ENCODE measurements around the gene DMAP1. TPM values are rescaled to one million over a fixed set of nuclear protein-coding genes. Genes with fewer than 3 reads are reported as not detected.

Gene DMAP1, protein sequence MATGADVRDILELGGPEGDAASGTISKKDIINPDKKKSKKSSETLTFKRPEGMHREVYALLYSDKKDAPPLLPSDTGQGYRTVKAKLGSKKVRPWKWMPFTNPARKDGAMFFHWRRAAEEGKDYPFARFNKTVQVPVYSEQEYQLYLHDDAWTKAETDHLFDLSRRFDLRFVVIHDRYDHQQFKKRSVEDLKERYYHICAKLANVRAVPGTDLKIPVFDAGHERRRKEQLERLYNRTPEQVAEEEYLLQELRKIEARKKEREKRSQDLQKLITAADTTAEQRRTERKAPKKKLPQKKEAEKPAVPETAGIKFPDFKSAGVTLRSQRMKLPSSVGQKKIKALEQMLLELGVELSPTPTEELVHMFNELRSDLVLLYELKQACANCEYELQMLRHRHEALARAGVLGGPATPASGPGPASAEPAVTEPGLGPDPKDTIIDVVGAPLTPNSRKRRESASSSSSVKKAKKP
- total RNA-seq: 10 to 100 TPM; 35.8 to 46.9 (median 43.6) TPM
- 10 to 100 TPM; 28.1 to 38.3 TPM for polyA plus RNA-seq
- long read RNA-seq, donor 1, full-length matches to known transcripts: 222 of 283 reads
- long read RNA-seq, donor 1, partial matches to known transcripts: 6 of 283 reads
- long read RNA-seq, donor 1, other reads (novel, unspliced or antisense): 55 of 283 reads
- long read RNA-seq, donor 2, full-length matches to known transcripts: 18 of 25 reads
- long read RNA-seq, donor 2, partial matches to known transcripts: 7 of 25 reads
- long read RNA-seq, donor 2, other reads (novel, unspliced or antisense): 0 of 25 reads
- long read RNA-seq, donor 3, full-length matches to known transcripts: 47 of 80 reads
- long read RNA-seq, donor 3, partial matches to known transcripts: 4 of 80 reads
- long read RNA-seq, donor 3, other reads (novel, unspliced or antisense): 29 of 80 reads

- 0 to 1% (median 0%) methylated on average over 44 of the region's 44 CpGs for WGBS, 3 donors
- Histone ChIP-seq H3K36me3 (no peaks in the 10 kb centered on the region), H3K27me3 (no peaks in the 10 kb centered on the region), H3K4me1 (ENCODE audit: insufficient read depth) (peaks cover 9% of the 10 kb centered on the region), H3K27ac (peak within 1 kb of the TSS in 1 of 2 donors; percentile 82), H3K4me3 (peak within 1 kb of the TSS; percentile 72), H3K9me3 (no peaks in the 10 kb centered on the region)
- intact Hi-C loops (cut with DNase I): loop anchor here in 2 of 4 donors (10.0 kb wide), 1 partner anchor 441 kb away; no protein-coding TSS in a partner anchor
- DNase-seq: peak; percentile 75 to 90 (median 82)
- TF ChIP-seq EP300 (IDR thresholded peaks at IDR 0.05): no peak
- TF ChIP-seq POLR2A (IDR thresholded peaks at IDR 0.05): peak; percentile 29
- TF ChIP-seq, protein P1, sequence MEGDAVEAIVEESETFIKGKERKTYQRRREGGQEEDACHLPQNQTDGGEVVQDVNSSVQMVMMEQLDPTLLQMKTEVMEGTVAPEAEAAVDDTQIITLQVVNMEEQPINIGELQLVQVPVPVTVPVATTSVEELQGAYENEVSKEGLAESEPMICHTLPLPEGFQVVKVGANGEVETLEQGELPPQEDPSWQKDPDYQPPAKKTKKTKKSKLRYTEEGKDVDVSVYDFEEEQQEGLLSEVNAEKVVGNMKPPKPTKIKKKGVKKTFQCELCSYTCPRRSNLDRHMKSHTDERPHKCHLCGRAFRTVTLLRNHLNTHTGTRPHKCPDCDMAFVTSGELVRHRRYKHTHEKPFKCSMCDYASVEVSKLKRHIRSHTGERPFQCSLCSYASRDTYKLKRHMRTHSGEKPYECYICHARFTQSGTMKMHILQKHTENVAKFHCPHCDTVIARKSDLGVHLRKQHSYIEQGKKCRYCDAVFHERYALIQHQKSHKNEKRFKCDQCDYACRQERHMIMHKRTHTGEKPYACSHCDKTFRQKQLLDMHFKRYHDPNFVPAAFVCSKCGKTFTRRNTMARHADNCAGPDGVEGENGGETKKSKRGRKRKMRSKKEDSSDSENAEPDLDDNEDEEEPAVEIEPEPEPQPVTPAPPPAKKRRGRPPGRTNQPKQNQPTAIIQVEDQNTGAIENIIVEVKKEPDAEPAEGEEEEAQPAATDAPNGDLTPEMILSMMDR (IDR thresholded peaks at IDR 0.05): peak in 1 of 3 donors; percentile 17
Measured at GRCh38 chr1:44213222-44214112, at the start of gene DMAP1. Gene DMAP1 (plus strand): TSS chr1:44213471. CDS start chr1:44213754, 283 bp downstream.

DNA sequence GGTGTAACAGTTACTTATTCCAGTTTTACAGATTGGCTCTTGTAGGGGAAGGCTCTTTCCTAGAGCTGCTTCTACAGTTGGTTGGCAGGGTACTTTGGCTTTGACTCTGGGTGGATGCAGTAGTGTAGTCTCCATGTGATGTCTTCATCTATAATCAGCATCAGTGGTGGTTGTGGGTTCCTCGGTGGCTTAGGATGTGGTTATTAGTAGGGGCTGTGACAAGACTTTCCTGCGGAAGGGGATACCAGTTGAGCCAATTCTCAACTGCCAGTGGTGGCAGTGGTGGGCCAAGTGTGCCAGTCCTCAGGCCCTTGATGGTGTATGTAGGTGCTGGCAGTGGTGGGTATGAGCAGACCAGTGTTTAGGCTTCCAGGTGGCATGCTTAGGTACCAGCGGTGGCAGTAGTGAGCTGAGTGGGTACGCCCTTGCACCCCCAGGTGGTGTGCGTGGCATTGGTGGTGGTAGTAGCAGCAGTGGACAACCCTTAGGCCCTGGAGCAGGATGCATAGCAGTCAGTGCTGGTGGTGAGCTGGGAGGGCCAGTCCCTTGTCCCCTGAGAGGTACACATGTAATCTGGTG, 44.7 kb upstream of the DMAP1 start:
- intact Hi-C loops (cut with DNase I): no loop called here
- Histone ChIP-seq H3K27ac (no peak overlapping the region), H3K36me3 (no peaks in the 10 kb centered on the region), H3K9me3 (no peaks in the 10 kb centered on the region), H3K27me3 (no peaks in the 10 kb centered on the region), H3K4me1 (ENCODE audit: insufficient read depth) (no peaks in the 10 kb centered on the region), H3K4me3 (no peak overlapping the region)
- 84 to 91% (median 89%) methylated on average over 5 of the region's 5 CpGs for WGBS, 3 donors
- no peak for DNase-seq
- TF ChIP-seq POLR2A (IDR thresholded peaks at IDR 0.05): no peak

DNA sequence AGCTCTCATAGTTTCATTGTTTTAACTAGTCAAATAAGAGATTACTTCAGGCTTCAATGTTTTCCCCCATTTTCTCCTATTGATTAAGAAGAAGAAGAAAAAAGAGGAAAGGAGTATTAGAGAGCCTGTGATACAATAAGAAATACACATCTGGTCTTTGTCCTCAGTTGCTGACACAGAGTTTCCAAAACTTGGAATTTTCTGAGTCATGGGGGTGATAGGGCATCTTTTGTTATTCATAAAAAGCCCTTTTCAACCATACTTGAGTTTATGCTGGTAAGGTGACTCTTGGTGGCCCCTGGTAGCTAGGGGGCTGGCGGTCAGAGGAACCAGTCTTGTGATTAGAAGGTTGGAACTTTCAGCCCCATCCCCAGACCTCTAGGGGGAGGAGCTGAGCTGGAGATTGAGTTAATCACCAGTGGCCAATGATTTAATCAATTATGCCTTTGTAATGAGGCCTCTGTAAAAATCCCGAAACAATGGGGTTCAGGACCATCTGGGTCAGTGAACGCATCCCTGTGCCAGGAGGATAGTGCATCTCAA, 42.9 kb upstream of the DMAP1 start:
- H3K9me3 ChIP-seq: no peaks in the 10 kb centered on the region
- no peaks in the 10 kb centered on the region for H3K4me1 ChIP-seq (ENCODE audit: insufficient read depth)
- no peaks in the 10 kb centered on the region for H3K27me3 ChIP-seq
- no peak for DNase-seq
- WGBS, 3 donors: 77 to 92% (median 88%) methylated on average over 3 of the region's 3 CpGs
- no peak overlapping the region for H3K27ac ChIP-seq
- H3K36me3 ChIP-seq: no peaks in the 10 kb centered on the region
- TF ChIP-seq, protein P1 (IDR thresholded peaks at IDR 0.05): no peak
- TF ChIP-seq EP300 (IDR thresholded peaks at IDR 0.05) (no peak), POLR2A (IDR thresholded peaks at IDR 0.05) (no peak)
- intact Hi-C loops (cut with DNase I): no loop called here
- H3K4me3 ChIP-seq: no peak overlapping the region

- Histone ChIP-seq H3K4me1 (ENCODE audit: insufficient read depth) (no peaks in the 10 kb centered on the region), H3K27me3 (no peaks in the 10 kb centered on the region), H3K9me3 (no peaks in the 10 kb centered on the region), H3K36me3 (no peaks in the 10 kb centered on the region), H3K27ac (no peak overlapping the region), H3K4me3 (no peak overlapping the region)
- intact Hi-C loops (cut with DNase I): no loop called here
- TF ChIP-seq, protein P1 (IDR thresholded peaks at IDR 0.05): no peak
- TF ChIP-seq POLR2A (IDR thresholded peaks at IDR 0.05): no peak
- TF ChIP-seq EP300 (IDR thresholded peaks at IDR 0.05): no peak
- WGBS, 3 donors: 64 to 76% (median 75%) methylated on average over 1 of the region's 1 CpG
- no peak for DNase-seq
Measured at GRCh38 chr1:44174630-44175029, 38.6 kb upstream of the DMAP1 start.
